AG09319 (cell line): ENCODE results near the gene KCNE1.

Experiments
- DNase-seq: peaks from one replicate; pipeline ENCODE4 v3.0.0-alpha.2; 2010; ENCODE audit warnings: low read depth; ENCODE audit errors: extremely low read depth
- CTCF ChIP-seq: IDR thresholded peaks from 2 replicates; pipeline ENCODE4 v1.5.1; 2011; ENCODE audit warnings: low read depth, mild to moderate bottlenecking, inconsistent platforms, low read length, moderate library complexity

KCNE1 gene

GRCh38 chr21:34535886-34536285, 23.9 kb upstream of the KCNE1 start:
- DNase-seq = no peak
- TF ChIP-seq CTCF = no peak

- TF ChIP-seq CTCF = no peak
- no peak for DNase-seq
These were observed 22.5 kb upstream of the KCNE1 start for GRCh38 chr21:34534522-34534921.

GRCh38 chr21:34533938-34534337, 21.9 kb upstream of the KCNE1 start:
- DNase-seq = no peak
- no peak for TF ChIP-seq CTCF

GRCh38 chr21:34531399-34531798, 19.4 kb upstream of the KCNE1 start:
- no peak for TF ChIP-seq CTCF

GRCh38 chr21:34530261-34530660, 18.3 kb upstream of the KCNE1 start:
- no peak for DNase-seq
- no peak for TF ChIP-seq CTCF

More at GRCh38 chr21:34531399-34531798, 19.4 kb upstream of the KCNE1 start:
- DNase-seq = no peak

GRCh38 chr21:34528131-34528561, 16.1 kb upstream of the KCNE1 start:
- peak; percentile 39 for DNase-seq
- TF ChIP-seq CTCF = no peak

GRCh38 chr21:34526618-34527290, 14.7 kb upstream of the KCNE1 start:
- no peak for TF ChIP-seq CTCF
- DNase-seq = peak; percentile 98
